GM18508 (cell line): ENCODE measurements around the gene BUD13.

ENCODE experiments used
- ATAC-seq: cut with Tn5 transposase; IDR thresholded peaks from one replicate; pipeline ENCODE4 v1.9.1; 2021; ENCODE audit warnings: moderate number of reproducible peaks; ENCODE audit not compliant: insufficient read depth, unreplicated experiment

Gene BUD13

GRCh38 chr11:116793772-116794097, 20.9 kb upstream of the BUD13 start:
- ATAC-seq: no peak

- no peak for ATAC-seq
Observed at GRCh38 chr11:116792869-116793771, 20.3 kb upstream of the BUD13 start.

GRCh38 chr11:116792144-116792868, 19.5 kb upstream of the BUD13 start:
- no peak for ATAC-seq

DNA sequence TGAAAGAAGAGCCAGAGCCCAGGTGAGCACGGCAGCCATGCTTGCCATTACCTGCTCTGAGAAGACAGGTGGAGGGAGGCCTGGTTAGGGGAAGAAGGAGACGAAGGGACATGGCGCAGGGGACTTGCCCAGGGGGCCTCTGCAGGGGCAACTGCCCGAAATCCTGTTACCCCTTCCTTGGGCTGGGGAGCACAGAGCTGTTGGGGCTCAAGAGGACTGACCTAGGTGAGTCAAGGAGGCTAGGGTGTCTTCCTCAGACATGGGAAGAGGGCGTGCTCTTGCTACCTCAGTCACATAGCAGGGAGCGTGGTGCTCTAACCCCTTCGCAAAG, 19.0 kb upstream of the BUD13 start, which contains the start of gene APOA5:
APOA5 (minus strand) TSS at position 67 of the 331 bp plus-strand sequence; CDS start at position 48, 19 bp downstream.
- no peak for ATAC-seq

GRCh38 chr11:116791002-116791812, 18.4 kb upstream of the BUD13 start:
- no peak for ATAC-seq

- ATAC-seq: no peak
Observed at GRCh38 chr11:116790167-116791001, 17.6 kb upstream of the BUD13 start.

- no peak for ATAC-seq
Observed at GRCh38 chr11:116788975-116789374, 16.2 kb upstream of the BUD13 start.

GRCh38 chr11:116788534-116788933, 15.7 kb upstream of the BUD13 start:
- ATAC-seq: no peak

DNA sequence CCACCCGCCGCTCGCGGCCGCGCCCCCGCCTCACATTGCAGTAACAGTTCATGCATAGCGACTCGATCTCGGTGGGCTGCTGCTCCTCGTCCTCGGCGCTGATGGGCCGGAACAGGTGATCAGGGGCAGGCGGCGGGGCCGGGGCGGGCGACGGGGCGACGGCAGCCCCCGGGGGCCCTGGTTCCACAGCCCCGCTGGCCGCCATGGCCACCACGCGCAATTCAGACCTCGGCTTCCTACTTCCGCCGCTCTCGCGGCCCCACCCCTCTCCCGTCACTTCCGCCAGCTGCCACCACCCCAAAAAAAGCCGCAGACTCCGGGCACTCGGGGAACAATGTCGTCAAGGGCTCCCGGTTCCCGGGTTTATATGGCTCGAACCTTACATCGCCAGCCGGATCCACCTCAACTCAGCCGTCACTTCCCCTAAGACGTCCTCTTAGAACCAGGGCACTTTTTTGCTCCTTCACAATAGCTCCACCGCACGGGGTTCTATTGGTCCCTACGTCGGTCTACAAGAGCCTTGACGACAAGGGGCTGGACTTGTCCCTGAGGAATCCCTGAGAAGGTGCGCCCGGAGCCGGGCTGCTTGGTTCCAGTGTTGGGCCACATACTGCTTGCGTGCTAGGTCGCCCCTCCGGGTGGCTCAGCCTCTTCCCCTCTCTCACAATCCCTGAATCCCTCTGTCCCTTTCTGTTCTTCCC, 15.1 kb upstream of the BUD13 start, which contains the start of gene ZPR1:
ZPR1 (minus strand) TSS at position 238 of the 701 bp plus-strand sequence; CDS start at position 205, 33 bp downstream.
- ATAC-seq: no peak

DNA sequence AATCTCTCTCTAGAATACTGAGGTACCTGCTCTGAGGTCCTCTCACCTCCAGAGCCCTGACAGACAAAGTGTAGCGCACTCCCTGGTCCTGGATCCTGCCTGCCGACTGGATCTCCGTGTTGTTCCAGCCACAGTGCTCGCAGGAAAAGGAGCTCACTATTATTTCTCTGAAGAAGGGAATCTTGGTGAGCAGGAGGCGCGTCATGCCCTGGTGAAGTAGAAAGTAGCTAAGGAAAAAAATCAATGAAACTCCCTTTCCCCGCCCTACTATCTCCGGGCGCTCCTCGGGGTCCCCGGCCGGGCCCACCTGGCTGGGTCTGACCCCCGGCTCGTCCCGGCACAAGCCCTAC, 14.6 kb upstream of the BUD13 start:
- no peak for ATAC-seq

- no peak for ATAC-seq
Observed at GRCh38 chr11:116786966-116787365, 14.2 kb upstream of the BUD13 start.

- ATAC-seq: no peak
Observed at GRCh38 chr11:116786326-116786725, 13.5 kb upstream of the BUD13 start.

DNA sequence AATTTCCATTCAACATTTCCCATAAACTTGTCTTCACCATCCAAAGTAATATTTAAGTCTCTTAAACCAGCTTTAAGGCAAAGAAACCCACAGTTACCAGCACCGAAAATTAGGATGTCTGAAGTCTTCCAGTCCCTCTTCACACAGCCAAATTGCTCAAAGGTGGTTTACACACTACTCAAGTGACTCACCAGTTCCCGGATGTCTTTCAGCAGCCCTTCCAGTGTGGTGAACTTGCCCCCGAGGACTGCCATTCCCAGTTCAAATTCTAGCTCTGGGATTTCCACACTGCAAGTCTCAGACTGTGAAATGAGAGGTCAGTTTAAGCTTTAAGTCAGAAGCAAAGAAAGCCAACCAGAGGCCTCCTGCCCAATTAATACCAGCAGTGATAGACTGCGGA, 9.9 kb upstream of the BUD13 start:
- ATAC-seq: no peak

- no peak for ATAC-seq
Observed at GRCh38 chr11:116778556-116778955, 5.8 kb upstream of the BUD13 start.

DNA sequence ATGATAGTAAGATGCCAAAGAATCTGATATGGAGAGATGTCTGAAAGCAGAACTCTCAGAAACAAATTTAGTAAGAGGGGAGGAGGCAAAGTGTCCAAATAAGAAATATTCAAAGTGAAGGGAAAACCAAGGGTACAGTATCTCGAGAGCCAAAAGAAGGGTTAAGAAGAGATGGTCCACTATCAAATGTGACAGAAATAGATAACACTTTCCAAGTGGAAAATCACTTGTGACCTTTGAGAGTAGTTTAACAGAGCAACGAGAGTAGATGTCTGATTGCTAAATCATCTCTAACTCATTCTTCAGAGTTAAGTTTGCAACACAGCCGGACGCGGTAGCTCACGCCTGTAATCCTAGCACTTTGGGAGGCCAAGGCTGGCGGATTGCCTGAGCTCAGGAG, 4.3 kb upstream of the BUD13 start:
- no peak for ATAC-seq

DNA sequence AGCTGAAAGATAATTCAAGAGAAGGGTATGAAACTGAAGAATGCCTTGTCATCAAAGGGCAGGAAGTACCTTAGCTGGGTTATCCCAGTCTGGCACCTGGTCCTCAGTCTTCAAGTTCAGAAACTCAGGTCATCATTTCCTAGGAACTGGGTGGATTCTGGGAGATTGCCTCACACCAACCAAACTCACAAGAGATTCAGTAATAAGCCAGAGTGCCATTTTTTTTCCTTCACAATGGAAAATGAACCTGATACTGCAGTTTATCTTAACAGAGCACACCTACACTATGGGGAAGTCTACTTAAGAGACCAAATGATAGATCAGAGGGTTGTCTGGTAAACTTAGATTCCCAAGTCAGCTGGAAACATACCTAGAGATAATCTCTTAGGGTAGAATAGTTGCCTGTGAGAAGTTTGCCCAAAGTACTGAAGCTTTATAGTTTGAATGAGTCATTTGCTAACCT, 3.8 kb upstream of the BUD13 start:
- ATAC-seq: no peak

DNA sequence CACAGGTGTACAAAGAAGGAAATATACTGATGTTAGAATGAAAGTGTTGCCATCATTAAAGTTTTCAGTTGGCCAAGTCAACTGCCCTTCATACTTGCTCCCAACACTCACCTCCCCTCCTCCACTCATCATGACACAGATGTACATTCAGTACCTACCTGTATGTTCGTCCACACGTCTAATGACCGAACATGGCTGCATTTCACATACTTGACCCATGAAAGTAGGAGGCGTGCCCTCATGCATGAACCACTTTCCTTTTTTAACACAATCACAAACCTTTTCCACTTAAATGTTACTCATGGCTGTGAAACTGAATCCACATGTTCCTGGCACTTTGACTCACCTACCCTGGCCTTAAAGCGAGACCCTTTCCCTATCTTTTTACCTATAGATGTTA, 3.2 kb upstream of the BUD13 start:
- no peak for ATAC-seq

DNA sequence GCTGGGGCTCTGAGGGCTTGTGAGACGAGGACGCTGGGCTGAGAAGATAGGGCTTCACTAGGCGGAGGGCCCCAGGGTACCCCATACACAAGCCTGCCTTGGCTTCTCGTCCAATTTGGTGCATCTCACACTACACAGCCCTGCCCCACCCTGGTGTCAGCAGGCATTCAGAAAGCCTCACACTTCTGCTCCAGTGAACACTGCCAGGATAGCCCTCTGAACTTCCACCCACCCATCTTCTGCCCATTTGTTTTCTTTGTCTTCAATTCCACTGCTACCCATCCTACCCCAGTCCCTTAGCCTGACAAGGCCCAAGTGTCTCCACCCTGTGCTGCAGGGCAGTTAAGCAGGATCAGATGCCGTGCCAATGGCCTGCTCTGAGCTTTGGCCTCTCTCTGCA, 1.9 kb upstream of the BUD13 start:
- ATAC-seq: no peak
